ENCODE results near the gene GOSR2. TPM values are rescaled to one million over a fixed set of nuclear protein-coding genes. Genes with fewer than 3 reads are reported as not detected.

Gene GOSR2
- total and polyA plus RNA-seq, 2 experiments from 2014 or later = 47.7 to 62.8 TPM

GRCh38 chr17:46894476-46895151, 28.3 kb upstream of the GOSR2 start:
- TF ChIP-seq CTCF (IDR thresholded peaks at IDR 0.05; ENCODE audit: poor library complexity) (no peak), EZH2 (IDR thresholded peaks at IDR 0.05; ENCODE audit: borderline replicate concordance) (no peak), EZH2phosphoT487 (IDR thresholded peaks at IDR 0.05; ENCODE audit: low read depth, severe bottlenecking, unreplicated experiment) (no peak)
- no peak for DNase-seq (ENCODE audit: low spot score)
- H4K20me1 ChIP-seq (ENCODE audit: insufficient read depth, poor library complexity, severe bottlenecking) = no peaks in the 10 kb centered on the region
- H3K4me1 ChIP-seq (ENCODE audit: insufficient read depth) = peaks cover 4% of the 10 kb centered on the region
- 45% methylated on average over 29 of the region's 29 CpGs for WGBS (ENCODE audit: low lambda C conversion rate, missing lambda C conversion rate)
- no peaks in the 10 kb centered on the region for H3K9me2 ChIP-seq (replicated peaks; ENCODE audit: insufficient read depth)
- peaks cover 6% of the 10 kb centered on the region for H3K27me3 ChIP-seq
- no peaks in the 10 kb centered on the region for H3K9me3 ChIP-seq (ENCODE audit: low read depth)
- no peak overlapping the region for H2AFZ ChIP-seq
- no peaks in the 10 kb centered on the region for H3K79me2 ChIP-seq
- no peak overlapping the region for H3K27ac ChIP-seq
- H3K4me3 ChIP-seq = no peak overlapping the region
- no peaks in the 10 kb centered on the region for H3K36me3 ChIP-seq (replicated peaks; ENCODE audit: insufficient read depth, low read depth)
- no peak overlapping the region for H3K4me2 ChIP-seq

- DNase-seq (ENCODE audit: low spot score) = no peak
- Histone ChIP-seq H3K36me3 (replicated peaks; ENCODE audit: insufficient read depth, low read depth) (no peaks in the 10 kb centered on the region), H3K79me2 (no peaks in the 10 kb centered on the region), H3K4me2 (no peak overlapping the region), H3K27me3 (peaks cover 6% of the 10 kb centered on the region), H3K9me2 (replicated peaks; ENCODE audit: insufficient read depth) (no peaks in the 10 kb centered on the region), H2AFZ (no peak overlapping the region), H3K9me3 (ENCODE audit: low read depth) (no peaks in the 10 kb centered on the region), H4K20me1 (ENCODE audit: insufficient read depth, poor library complexity, severe bottlenecking) (no peaks in the 10 kb centered on the region), H3K4me3 (no peak overlapping the region), H3K4me1 (ENCODE audit: insufficient read depth) (peaks cover 4% of the 10 kb centered on the region), H3K27ac (no peak overlapping the region)
- TF ChIP-seq EZH2 (IDR thresholded peaks at IDR 0.05; ENCODE audit: borderline replicate concordance) (no peak), EZH2phosphoT487 (IDR thresholded peaks at IDR 0.05; ENCODE audit: low read depth, severe bottlenecking, unreplicated experiment) (no peak), CTCF (IDR thresholded peaks at IDR 0.05; ENCODE audit: poor library complexity) (no peak)
- 88% methylated on average over 9 of the region's 9 CpGs for WGBS (ENCODE audit: low lambda C conversion rate, missing lambda C conversion rate)
Observed at GRCh38 chr17:46895171-46895570, 27.8 kb upstream of the GOSR2 start.

GRCh38 chr17:46896991-46897390, 26.0 kb upstream of the GOSR2 start:
- peaks cover 6% of the 10 kb centered on the region for H3K27me3 ChIP-seq
- no peak overlapping the region for H2AFZ ChIP-seq
- no peak for DNase-seq (ENCODE audit: low spot score)
- no peaks in the 10 kb centered on the region for H3K9me2 ChIP-seq (replicated peaks; ENCODE audit: insufficient read depth)
- TF ChIP-seq EZH2 (IDR thresholded peaks at IDR 0.05; ENCODE audit: borderline replicate concordance) (no peak), EZH2phosphoT487 (IDR thresholded peaks at IDR 0.05; ENCODE audit: low read depth, severe bottlenecking, unreplicated experiment) (no peak), CTCF (IDR thresholded peaks at IDR 0.05; ENCODE audit: poor library complexity) (no peak)
- H4K20me1 ChIP-seq (ENCODE audit: insufficient read depth, poor library complexity, severe bottlenecking) = no peaks in the 10 kb centered on the region
- H3K9me3 ChIP-seq (ENCODE audit: low read depth) = no peaks in the 10 kb centered on the region
- H3K36me3 ChIP-seq (replicated peaks; ENCODE audit: insufficient read depth, low read depth) = no peaks in the 10 kb centered on the region
- H3K4me3 ChIP-seq = no peak overlapping the region
- H3K4me1 ChIP-seq (ENCODE audit: insufficient read depth) = peaks cover 4% of the 10 kb centered on the region
- 85% methylated on average over 9 of the region's 9 CpGs for WGBS (ENCODE audit: low lambda C conversion rate, missing lambda C conversion rate)
- H3K27ac ChIP-seq = no peak overlapping the region
- H3K79me2 ChIP-seq = no peaks in the 10 kb centered on the region
- H3K4me2 ChIP-seq = no peak overlapping the region

Data from hepatocyte (in vitro differentiated cells).